ENCODE data around the gene GGTA1.

GRCh38 chr9:121532881-121533280 lies 33.2 kb upstream of the GGTA1 start:
- TF ChIP-seq CTCF (IDR thresholded peaks at IDR 0.05) = no peak
- no peak for TF ChIP-seq POLR2A (IDR thresholded peaks at IDR 0.05)
- no peak for TF ChIP-seq POLR2AphosphoS5 (IDR thresholded peaks at IDR 0.05)
- TF ChIP-seq EP300 (IDR thresholded peaks at IDR 0.05) = no peak
